SK-N-SH (cell line): ENCODE results near the gene ATG4B.

Source experiments
- CHD2 ChIP-seq: fragments of 150-350 bp; IDR thresholded peaks from 2 replicates; pipeline ENCODE4 v1.6.1; 2018; ENCODE audit warnings: low read length; ENCODE audit not compliant: partially characterized antibody
- CTCF ChIP-seq: fragments of 200-600 bp; sonication (generic); IDR thresholded peaks from 2 replicates; pipeline ENCODE4 v1.6.1; 2017; ENCODE audit warnings: antibody characterized with exemption, mild to moderate bottlenecking, moderate library complexity
- EZH2phosphoT487 ChIP-seq: fragments of 200-600 bp; sonication (generic); IDR thresholded peaks from 2 replicates; pipeline ENCODE4 v1.6.1; 2017; ENCODE audit warnings: low read depth, mixed run types, mild to moderate bottlenecking, antibody characterized with exemption, moderate library complexity, borderline replicate concordance
- FOXM1 ChIP-seq: IDR thresholded peaks from 2 replicates; pipeline ENCODE4 v1.4.0; 2012; ENCODE audit warnings: low read depth, mild to moderate bottlenecking
- GABPA ChIP-seq: IDR thresholded peaks from 2 replicates; pipeline ENCODE4 v1.4.0; 2012; ENCODE audit warnings: low read depth, mild to moderate bottlenecking
- MAX ChIP-seq: IDR thresholded peaks from 2 replicates; pipeline ENCODE4 v1.4.0; 2012; ENCODE audit warnings: low read depth
- MXI1 ChIP-seq: IDR thresholded peaks from 2 replicates; pipeline ENCODE4 v1.6.1; 2012; ENCODE audit warnings: mild to moderate bottlenecking, low read depth, low read length, improper control_type of control experiment
- POLR2AphosphoS5 ChIP-seq: IDR thresholded peaks from 2 replicates; pipeline ENCODE4 v1.6.1; 2012; ENCODE audit warnings: low read depth, low read length
- RCOR1 ChIP-seq: fragments of 150-350 bp; IDR thresholded peaks from 2 replicates; pipeline ENCODE4 v1.6.1; 2017; ENCODE audit warnings: antibody characterized with exemption, low read length
- RFX5 ChIP-seq: IDR thresholded peaks from 2 replicates; pipeline ENCODE4 v1.6.1; 2012; ENCODE audit warnings: mild to moderate bottlenecking, improper control_type of control experiment, low read length
- TAF1 ChIP-seq: IDR thresholded peaks from 2 replicates; pipeline ENCODE4 v1.6.1; 2012; ENCODE audit warnings: low read depth, mild to moderate bottlenecking, low read length, moderate library complexity, borderline replicate concordance

- no peak for TF ChIP-seq POLR2AphosphoS5
- TF ChIP-seq CTCF, result no peak
- TF ChIP-seq RFX5, result no peak
- TF ChIP-seq MXI1, result no peak
- no peak for TF ChIP-seq TAF1
- no peak for TF ChIP-seq RCOR1
- no peak for TF ChIP-seq EZH2phosphoT487
- no peak for TF ChIP-seq CHD2
- no peak for TF ChIP-seq MAX
- TF ChIP-seq GABPA, result no peak
- no peak for TF ChIP-seq FOXM1
Observed at GRCh38 chr2:241608881-241609280, 28.6 kb upstream of the ATG4B start.
